Left lung (tissue), 10 donors: ENCODE data around the gene SLC41A3. TPM values are rescaled to one million over a fixed set of nuclear protein-coding genes. Genes with fewer than 3 reads are reported as not detected.

Source experiments
- ATAC-seq: fragments of 200-7000 bp; cut with Tn5 transposase; one replicate; pipeline ENCODE4 v1.9.1; 2020; ENCODE audit warnings: moderate library complexity
- DNase-seq, 4 donors: peaks; one replicate each; pipeline ENCODE4 v3.0.0-alpha.2; 2013 to 2020
- H3K27ac ChIP-seq, 2 donors: fragments of 200-600 bp; sonication (generic) in 1 of 2; one replicate each; pipeline versions ENCODE4 v1.5.0 to v1.8.0; 2020 to 2021
- H3K27me3 ChIP-seq, 2 donors: fragments of 200-600 bp; sonication (generic) in 1 of 2; one replicate each; pipeline versions ENCODE4 v1.5.0 to v1.8.0; 2020 to 2021
- H3K36me3 ChIP-seq, 2 donors: fragments of 200-600 bp; sonication (generic) in 1 of 2; one replicate each; pipeline versions ENCODE4 v1.5.0 to v1.8.0; 2020 to 2021
- H3K4me1 ChIP-seq, 2 donors: fragments of 200-600 bp; one replicate each; pipeline ENCODE4 v1.8.0; 2021
- H3K4me3 ChIP-seq, 2 donors: fragments of 200-600 bp; sonication (generic) in 1 of 2; one replicate each; pipeline versions ENCODE4 v1.5.0 to v1.8.0; 2020 to 2021; ENCODE audit warnings: mild to moderate bottlenecking in 1 of 2
- H3K9me3 ChIP-seq, 2 donors: fragments of 200-600 bp; sonication (generic) in 1 of 2; one replicate each; pipeline versions ENCODE4 v1.5.0 to v1.8.0; 2020 to 2021
- intact Hi-C, 2 donors: fragments of 100-400 bp; cut with DNase I; formaldehyde crosslinking; loops; one replicate each; pipeline versions ENCODE4 v1.11.2 to v1.14.2; 2022
- polyA plus RNA-seq, 6 donors: library from polyadenylated mRNA; unstranded; fragments of 120-200 nt; gene quantifications; one replicate each; pipeline ENCODE4 v1.2.1, GENCODE V29; 2013; ENCODE audit not compliant: insufficient read length in 6 of 6
- total RNA-seq, 2 donors: library from RNA; stranded (reverse); fragmentation: NEBNext Ultra II Directional; extraction: Animal tissue kit (Norgen Biotek cat#: 25700); gene quantifications; one replicate each; pipeline ENCODE4 v1.2.1, GENCODE V29; 2021
- TF ChIP-seq, protein P1 (sequence below), 2 donors: fragments of 200-600 bp; sonication (generic) in 1 of 2; IDR thresholded peaks; one replicate each; pipeline versions ENCODE4 v1.5.0 to v1.8.0; 2021; ENCODE audit warnings: antibody characterized with exemption in 2 of 2
- donor health status: DM: no; HTN: yes; CAD: no.
- donor health status: DM: no; HTN: no; CAD: no.

The SLC41A3 gene
- total and polyA plus RNA-seq, 8 donors: 35.1 to 69.5 (median 59.0) TPM

DNA sequence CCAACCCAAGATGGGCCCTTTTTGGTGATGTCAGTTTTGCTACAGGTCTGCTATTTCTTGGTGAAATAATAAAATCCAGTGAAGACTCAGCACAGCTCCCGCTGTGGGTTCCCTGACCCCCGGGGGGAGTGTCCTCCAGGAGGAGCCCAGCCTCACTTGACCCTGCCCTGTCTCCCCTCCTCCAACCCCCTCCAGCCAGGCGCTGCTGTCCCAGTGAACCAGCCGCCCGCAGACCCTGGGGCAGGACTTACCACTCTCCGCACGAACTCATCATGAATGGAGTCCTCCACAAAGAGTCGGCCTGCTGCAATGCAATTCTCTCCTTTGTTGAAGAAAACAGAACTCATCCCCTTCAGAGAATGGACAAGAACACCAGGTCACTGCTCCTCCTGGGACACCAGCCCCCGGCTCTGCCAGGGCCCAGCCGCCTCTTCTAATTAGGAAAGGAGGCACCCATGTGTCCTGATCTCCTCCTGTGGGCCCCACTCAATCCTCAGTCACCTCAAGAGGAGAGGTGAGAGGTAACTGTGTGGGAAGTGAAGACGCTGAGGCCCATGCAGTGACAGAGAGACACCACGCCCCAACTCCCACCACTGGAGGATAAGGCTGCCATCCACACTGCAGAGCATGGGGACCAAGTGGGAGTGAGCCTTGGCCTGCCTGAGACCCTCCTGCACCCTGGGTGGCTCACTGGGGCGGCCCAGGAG lies 28.8 kb upstream of the SLC41A3 start:
- intact Hi-C loops: no loop called here

DNA sequence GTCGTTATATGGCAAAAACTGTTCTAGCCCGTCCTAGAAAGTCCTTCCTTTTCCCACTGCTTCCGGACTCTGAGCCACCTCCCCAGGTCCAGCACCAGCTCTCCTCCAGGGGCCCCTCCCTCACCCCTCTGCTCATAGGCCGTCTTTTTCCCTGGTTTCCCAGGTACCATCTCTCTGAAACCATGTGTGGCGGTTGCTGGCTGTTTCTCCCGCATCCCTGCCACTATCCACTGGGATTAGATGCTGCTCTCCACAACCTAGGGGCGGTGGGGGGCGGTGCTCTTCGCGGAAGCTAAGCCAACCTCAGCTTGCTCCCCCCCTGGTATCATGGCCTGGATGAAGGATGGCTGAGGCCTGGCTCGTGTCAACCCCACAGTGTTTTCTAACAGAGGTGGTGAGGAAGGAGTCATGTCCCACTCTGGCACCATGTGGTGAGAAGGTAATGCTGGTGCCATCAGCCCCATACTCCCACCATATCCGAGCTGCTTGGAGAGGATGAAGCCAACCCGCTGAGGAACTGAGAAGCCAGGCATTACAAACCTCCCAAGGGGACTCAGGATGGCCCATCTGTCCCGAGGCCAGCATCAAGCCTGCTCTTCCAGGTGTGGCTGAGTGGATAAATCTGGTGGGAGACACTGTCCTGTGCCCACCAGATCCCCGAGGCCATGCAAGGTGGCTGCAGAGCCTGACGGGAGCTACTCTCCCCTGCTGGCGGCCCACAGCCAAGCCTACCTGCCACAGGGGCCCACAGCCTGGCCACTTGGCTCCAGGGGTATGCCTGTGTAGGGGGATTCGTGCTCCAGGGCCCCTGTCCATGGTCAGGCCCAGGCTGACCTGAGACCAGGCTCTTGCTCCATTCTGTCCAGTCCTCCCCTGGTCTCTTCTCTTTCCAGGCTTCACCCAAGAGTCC lies 27.9 kb upstream of the SLC41A3 start:
- intact Hi-C loops: no loop called here
- no peaks in the 10 kb centered on the region for H3K36me3 ChIP-seq
- no peak overlapping the region for H3K27ac ChIP-seq
- no peaks in the 10 kb centered on the region for H3K9me3 ChIP-seq
- TF ChIP-seq, protein P1, sequence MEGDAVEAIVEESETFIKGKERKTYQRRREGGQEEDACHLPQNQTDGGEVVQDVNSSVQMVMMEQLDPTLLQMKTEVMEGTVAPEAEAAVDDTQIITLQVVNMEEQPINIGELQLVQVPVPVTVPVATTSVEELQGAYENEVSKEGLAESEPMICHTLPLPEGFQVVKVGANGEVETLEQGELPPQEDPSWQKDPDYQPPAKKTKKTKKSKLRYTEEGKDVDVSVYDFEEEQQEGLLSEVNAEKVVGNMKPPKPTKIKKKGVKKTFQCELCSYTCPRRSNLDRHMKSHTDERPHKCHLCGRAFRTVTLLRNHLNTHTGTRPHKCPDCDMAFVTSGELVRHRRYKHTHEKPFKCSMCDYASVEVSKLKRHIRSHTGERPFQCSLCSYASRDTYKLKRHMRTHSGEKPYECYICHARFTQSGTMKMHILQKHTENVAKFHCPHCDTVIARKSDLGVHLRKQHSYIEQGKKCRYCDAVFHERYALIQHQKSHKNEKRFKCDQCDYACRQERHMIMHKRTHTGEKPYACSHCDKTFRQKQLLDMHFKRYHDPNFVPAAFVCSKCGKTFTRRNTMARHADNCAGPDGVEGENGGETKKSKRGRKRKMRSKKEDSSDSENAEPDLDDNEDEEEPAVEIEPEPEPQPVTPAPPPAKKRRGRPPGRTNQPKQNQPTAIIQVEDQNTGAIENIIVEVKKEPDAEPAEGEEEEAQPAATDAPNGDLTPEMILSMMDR (IDR thresholded peaks at IDR 0.05): no peak
- no peak overlapping the region for H3K4me3 ChIP-seq
- H3K27me3 ChIP-seq: no peaks in the 10 kb centered on the region
- ATAC-seq: no peak
- peak in 1 of 4 donors; percentile 69 for DNase-seq
- H3K4me1 ChIP-seq: no peaks in the 10 kb centered on the region

More for the DNA sequence above, 28.8 kb upstream of the SLC41A3 start:
- TF ChIP-seq, protein P1 (IDR thresholded peaks at IDR 0.05): no peak
- no peaks in the 10 kb centered on the region for H3K27me3 ChIP-seq
- no peak overlapping the region for H3K27ac ChIP-seq
- DNase-seq: peak in 1 of 4 donors; percentile 57
- ATAC-seq: no peak
- no peaks in the 10 kb centered on the region for H3K9me3 ChIP-seq
- no peak overlapping the region for H3K4me3 ChIP-seq
- no peaks in the 10 kb centered on the region for H3K36me3 ChIP-seq
- no peaks in the 10 kb centered on the region for H3K4me1 ChIP-seq

DNA sequence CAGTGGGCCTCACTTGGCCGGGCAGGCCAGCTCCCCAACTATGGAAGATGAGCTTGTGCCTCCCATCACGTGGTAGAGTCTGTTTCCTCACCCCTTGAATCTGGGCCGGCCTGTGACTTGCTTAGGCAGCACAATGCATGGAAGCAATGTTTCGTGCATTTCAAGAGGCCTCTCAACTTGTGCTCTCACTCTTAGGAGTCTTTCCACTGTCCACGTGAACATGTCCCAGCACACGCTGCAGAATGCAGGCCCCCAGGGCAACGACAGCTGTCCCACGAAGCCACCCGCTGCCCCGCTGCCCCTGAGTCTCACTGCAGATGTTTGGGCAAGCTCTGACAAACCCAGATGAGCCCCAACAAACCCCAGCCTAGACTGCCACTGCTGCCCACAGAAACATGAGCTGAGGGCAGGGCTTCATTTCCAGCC lies 27.2 kb upstream of the SLC41A3 start:
- H3K9me3 ChIP-seq: no peaks in the 10 kb centered on the region
- H3K4me3 ChIP-seq: no peak overlapping the region
- H3K27me3 ChIP-seq: no peaks in the 10 kb centered on the region
- no peaks in the 10 kb centered on the region for H3K36me3 ChIP-seq
- no peak overlapping the region for H3K27ac ChIP-seq
- TF ChIP-seq, protein P1 (IDR thresholded peaks at IDR 0.05): no peak
- intact Hi-C loops: no loop called here
- no peaks in the 10 kb centered on the region for H3K4me1 ChIP-seq
- no peak for DNase-seq
- ATAC-seq: no peak

DNA sequence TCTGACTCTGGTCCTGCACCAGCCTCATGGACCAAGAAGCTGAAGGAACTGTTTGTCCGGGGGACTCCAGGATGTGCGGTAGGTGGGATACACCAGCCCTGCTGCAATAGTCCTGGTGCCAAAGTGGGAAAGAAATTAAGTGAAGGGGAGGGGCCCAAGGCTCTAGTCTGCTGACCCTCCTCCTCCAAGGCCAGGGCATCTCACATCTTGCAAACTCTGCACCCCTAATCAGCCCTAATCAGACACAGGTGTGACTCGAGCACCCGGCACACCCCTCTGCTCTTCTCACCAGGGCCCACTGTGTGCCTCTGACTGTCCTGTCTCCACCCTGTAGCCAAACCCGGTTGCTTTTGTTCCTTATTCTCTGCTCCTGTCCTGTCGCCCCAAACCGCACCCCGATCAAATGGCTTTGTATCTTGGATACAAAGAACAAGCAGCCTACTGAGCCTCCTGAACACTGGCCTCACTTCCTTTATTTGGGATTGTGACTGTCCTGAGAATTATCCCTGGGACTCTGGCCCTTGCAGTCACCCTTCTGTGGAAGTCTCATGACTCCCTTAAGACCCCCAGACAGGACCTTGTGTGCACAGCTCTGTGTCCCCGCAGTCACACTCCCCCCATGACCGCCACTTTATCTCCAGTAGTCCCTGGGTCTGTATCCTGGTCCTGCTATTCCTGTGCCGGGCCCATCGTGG lies 26.7 kb upstream of the SLC41A3 start:
- H3K4me1 ChIP-seq: no peaks in the 10 kb centered on the region
- H3K4me3 ChIP-seq: no peak overlapping the region
- H3K27me3 ChIP-seq: no peaks in the 10 kb centered on the region
- no peaks in the 10 kb centered on the region for H3K9me3 ChIP-seq
- no peak for ATAC-seq
- no peak for DNase-seq
- intact Hi-C loops: no loop called here
- no peak overlapping the region for H3K27ac ChIP-seq
- TF ChIP-seq, protein P1 (IDR thresholded peaks at IDR 0.05): no peak
- H3K36me3 ChIP-seq: no peaks in the 10 kb centered on the region

- Histone ChIP-seq H3K4me1 (no peaks in the 10 kb centered on the region), H3K4me3 (no peak overlapping the region), H3K27ac (no peak overlapping the region), H3K9me3 (no peaks in the 10 kb centered on the region), H3K27me3 (no peaks in the 10 kb centered on the region), H3K36me3 (no peaks in the 10 kb centered on the region)
- DNase-seq (peak in 1 of 4 donors; percentile 68), ATAC-seq (no peak)
- TF ChIP-seq, protein P1 (IDR thresholded peaks at IDR 0.05): no peak
- intact Hi-C loops: no loop called here
These were observed 25.9 kb upstream of the SLC41A3 start for GRCh38 chr3:126109880-126110235.
